ENCODE measurements around the gene ZGPAT. TPM values are rescaled to one million over a fixed set of nuclear protein-coding genes. Genes with fewer than 3 reads are reported as not detected.

The ZGPAT gene, protein sequence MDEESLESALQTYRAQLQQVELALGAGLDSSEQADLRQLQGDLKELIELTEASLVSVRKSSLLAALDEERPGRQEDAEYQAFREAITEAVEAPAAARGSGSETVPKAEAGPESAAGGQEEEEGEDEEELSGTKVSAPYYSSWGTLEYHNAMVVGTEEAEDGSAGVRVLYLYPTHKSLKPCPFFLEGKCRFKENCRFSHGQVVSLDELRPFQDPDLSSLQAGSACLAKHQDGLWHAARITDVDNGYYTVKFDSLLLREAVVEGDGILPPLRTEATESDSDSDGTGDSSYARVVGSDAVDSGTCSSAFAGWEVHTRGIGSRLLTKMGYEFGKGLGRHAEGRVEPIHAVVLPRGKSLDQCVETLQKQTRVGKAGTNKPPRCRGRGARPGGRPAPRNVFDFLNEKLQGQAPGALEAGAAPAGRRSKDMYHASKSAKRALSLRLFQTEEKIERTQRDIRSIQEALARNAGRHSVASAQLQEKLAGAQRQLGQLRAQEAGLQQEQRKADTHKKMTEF
- total RNA-seq = 31.1 TPM

DNA sequence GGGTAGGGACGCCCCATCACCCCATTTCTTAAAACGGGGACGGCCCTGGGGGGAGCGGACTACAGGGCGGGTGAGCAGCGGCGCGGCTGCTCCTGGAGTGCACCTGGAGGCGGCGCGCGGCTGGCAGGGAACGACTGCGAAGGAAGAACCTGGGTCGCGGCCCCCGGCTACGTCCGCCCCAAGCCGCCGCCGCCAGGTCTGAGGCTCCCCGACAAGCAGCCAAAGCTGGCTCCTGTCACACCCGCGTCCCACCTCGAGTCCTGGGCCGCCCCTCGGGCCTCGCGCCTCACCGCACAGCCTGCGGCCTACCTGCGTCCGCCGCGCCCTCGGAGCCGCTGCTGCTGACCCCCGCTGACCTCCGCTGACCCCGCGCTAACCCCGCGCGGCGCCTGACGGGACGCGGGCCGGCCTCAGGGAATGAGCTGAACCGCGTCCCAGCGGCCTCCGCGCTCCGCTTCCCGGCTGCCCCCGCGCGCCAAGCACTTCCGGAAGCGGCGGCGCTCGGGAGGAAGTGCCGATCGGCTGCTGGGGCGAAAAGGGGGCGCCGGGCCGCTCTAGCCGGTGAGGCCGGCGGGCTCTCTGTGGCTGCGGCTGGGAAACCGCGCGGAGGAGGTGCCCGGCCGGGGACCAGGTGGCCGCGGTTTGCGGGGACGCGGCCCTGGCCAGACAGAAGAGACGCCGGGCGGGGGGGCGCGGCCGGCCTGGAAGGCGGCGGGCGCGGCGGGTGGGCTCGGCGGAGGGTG is at the start of gene ZGPAT, which contains the start of gene ARFRP1:
TSS of gene ZGPAT (plus strand) at position 482 of the 743 bp plus-strand sequence. CDS start 542 bp downstream, outside the sequence.
TSS of gene ARFRP1 (minus strand) at position 419 of the 743 bp plus-strand sequence. CDS start 885 bp downstream, outside the sequence.

DNA sequence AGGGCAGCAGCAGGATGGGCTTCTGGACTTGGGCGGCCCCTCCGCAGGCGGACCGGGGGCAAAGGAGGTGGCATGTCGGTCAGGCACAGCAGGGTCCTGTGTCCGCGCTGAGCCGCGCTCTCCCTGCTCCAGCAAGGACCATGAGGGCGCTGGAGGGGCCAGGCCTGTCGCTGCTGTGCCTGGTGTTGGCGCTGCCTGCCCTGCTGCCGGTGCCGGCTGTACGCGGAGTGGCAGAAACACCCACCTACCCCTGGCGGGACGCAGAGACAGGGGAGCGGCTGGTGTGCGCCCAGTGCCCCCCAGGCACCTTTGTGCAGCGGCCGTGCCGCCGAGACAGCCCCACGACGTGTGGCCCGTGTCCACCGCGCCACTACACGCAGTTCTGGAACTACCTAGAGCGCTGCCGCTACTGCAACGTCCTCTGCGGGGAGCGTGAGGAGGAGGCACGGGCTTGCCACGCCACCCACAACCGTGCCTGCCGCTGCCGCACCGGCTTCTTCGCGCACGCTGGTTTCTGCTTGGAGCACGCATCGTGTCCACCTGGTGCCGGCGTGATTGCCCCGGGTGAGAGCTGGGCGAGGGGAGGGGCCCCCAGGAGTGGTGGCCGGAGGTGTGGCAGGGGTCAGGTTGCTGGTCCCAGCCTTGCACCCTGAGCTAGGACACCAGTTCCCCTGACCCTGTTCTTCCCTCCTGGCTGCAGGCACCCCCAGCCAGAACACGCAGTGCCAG is 11.0 kb upstream of the ZGPAT start, which contains the start of gene TNFRSF6B:
TSS of gene TNFRSF6B (plus strand) at position 25 of the 729 bp plus-strand sequence. CDS start at position 141, 116 bp downstream.

DNA sequence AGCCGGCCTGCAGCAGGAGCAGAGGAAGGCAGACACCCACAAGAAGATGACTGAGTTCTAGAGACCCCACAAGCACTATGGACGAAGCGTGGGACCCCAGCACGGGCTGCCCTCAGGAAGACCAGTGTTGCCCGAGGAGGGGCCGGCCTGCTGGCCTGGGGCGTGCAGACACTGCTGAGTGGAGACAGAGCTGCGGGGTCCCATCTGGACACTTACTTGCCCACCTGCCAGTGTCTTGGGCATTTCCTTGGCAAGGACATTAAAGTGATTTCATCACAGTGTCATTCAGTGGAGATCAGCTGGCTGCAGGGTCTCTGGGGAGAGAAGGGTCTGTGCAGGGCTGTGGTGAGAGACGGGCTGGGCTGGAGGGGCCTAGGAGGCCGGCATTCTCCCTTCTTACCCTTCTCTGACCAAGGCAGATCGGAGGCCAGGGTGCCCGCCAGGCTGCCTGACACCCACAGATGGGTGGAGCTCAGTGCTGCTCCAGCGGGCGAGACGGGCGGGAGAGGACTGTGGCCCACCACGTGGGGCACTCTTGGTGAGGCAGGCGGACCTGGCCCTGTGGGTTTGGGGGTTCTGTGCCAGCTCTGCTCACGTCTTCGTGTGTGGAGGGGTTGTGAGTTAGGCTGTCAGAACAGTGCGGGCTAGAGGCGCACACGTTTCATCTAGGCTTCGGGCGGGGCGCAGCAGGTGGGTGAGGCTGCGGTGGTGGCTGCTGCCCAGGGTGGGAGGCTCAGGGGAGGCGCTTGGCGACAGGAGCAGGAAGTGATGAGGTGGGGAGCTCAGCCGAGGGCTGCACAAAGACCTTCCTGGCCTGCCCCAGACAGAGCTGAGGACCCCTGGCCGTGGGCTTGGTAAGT is 28.2 kb downstream of the ZGPAT start, which contains the start of gene LIME1:
TSS of gene LIME1 (plus strand) at position 806 of the 860 bp plus-strand sequence. CDS start 886 bp downstream, outside the sequence.

DNA sequence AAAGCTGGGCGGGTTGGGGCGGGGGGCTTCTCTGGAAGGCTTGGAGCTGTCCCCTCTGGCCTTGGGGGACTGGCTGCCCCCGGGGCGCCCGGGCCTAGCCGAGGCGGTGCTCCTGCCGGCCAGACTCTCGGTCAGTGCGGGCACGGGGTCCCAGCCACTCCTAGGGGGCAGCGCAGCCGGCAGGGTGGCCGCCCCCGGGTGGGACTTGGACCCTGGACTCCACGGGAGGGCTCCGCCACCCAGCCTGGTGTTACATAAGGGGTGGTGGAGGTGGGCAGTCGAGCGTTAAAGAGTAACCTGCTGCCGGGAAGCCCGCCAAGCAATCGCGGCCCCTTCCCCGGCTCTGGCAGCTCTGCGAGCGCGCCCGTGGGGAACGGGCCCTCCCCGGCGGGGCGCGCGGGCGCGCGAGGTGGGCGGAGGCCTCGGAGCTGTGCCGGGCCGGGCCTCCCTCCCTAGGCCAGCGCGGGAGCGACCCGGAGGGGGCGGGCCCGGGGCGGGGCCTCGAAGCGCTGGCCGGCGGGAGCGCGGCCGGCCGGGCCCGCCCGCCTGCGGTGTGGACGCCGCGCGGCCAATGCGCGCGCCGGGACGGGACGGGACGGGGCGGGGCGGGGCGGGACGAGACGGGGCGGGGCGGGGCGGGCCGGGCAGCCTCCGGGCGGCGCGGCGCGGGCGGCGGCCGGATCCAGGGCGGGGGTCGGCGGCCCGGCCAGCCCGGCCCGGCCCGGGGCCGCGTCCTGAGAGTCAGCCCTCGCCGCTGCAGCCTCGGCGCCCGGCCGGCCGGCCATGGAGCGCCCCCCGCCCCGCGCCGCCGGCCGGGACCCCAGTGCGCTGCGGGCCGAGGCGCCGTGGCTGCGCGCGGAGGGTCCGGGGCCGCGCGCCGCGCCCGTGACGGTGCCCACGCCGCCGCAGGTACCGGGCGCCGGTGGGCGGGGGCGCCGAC is 31.6 kb downstream of the ZGPAT start, which contains the start of gene SLC2A4RG:
TSS of gene SLC2A4RG (plus strand) at position 647 of the 940 bp plus-strand sequence. CDS start at position 784, 137 bp downstream.

Other genes starting within 250 kb of the ZGPAT start
- 31.6 TPM for gene KCNQ2, start 235.4 kb upstream of the ZGPAT start, total RNA-seq
- 87.6 TPM for gene EEF1A2, start 209.0 kb upstream of the ZGPAT start, total RNA-seq
- 104 TPM for gene PPDPF, start 187.3 kb upstream of the ZGPAT start, total RNA-seq
- gene PTK6, start 170.7 kb upstream of the ZGPAT start, total RNA-seq = 1.3 TPM
- not detected for gene SRMS, start 160.3 kb upstream of the ZGPAT start, total RNA-seq
- gene FNDC11, start 153.9 kb upstream of the ZGPAT start, total RNA-seq = 1.0 TPM
- 25.6 TPM for gene HELZ2, start 133.8 kb upstream of the ZGPAT start, total RNA-seq
- gene GMEB2, start 80.9 kb upstream of the ZGPAT start, total RNA-seq = 10.9 TPM
- gene STMN3, start 54.6 kb upstream of the ZGPAT start, total RNA-seq = 51.6 TPM
- gene RTEL1, start 49.7 kb upstream of the ZGPAT start, total RNA-seq = 51.3 TPM
- gene TNFRSF6B, start 11.4 kb upstream of the ZGPAT start, total RNA-seq = 5.4 TPM
- 39.7 TPM for gene ARFRP1, start 63 bp upstream of the ZGPAT start, total RNA-seq
- gene LIME1, start 28.6 kb downstream of the ZGPAT start, total RNA-seq = 16.5 TPM
- 32.0 TPM for gene SLC2A4RG, start 31.7 kb downstream of the ZGPAT start, total RNA-seq
- gene ZBTB46, start 123.2 kb downstream of the ZGPAT start, total RNA-seq = 12.1 TPM
- not detected for gene ABHD16B, start 153.5 kb downstream of the ZGPAT start, total RNA-seq
- 69.2 TPM for gene TPD52L2, start 157.2 kb downstream of the ZGPAT start, total RNA-seq
- gene DNAJC5, start 187.1 kb downstream of the ZGPAT start, total RNA-seq = 55.5 TPM
- 44.6 TPM for gene UCKL1, start 248.4 kb downstream of the ZGPAT start, total RNA-seq

Data from camera-type eye (tissue), 1 donor.